ENCODE results near the gene PHETA1. TPM values are rescaled to one million over a fixed set of nuclear protein-coding genes. Genes with fewer than 3 reads are reported as not detected.
A peak's percentile ranks its signal among the peaks of the same experiment; 100 is the strongest.

The PHETA1 gene
- total and polyA plus RNA-seq, 2 experiments from 2014 or later = 13.8 to 28.6 TPM

- Histone ChIP-seq H3K27me3 (no peaks in the 10 kb centered on the region), H3K4me3 (no peak overlapping the region), H3K4me1 (ENCODE audit: low read depth) (peaks cover 28% of the 10 kb centered on the region), H3K27ac (no peak overlapping the region), H3K36me3 (no peaks in the 10 kb centered on the region), H3K9me3 (ENCODE audit: low read depth) (no peaks in the 10 kb centered on the region)
- TF ChIP-seq CTCF (IDR thresholded peaks at IDR 0.05; ENCODE audit: low read depth, low read length) = no peak
- peak in 1 of 2 donors; percentile 60 for DNase-seq (ENCODE audit: low read depth in 1 of 2, low spot score in 1 of 2)
Observed at GRCh38 chr12:111413442-111414086, 44.7 kb upstream of the PHETA1 start.

GRCh38 chr12:111412830-111413441 is 44.0 kb upstream of the PHETA1 start:
- Histone ChIP-seq H3K9me3 (ENCODE audit: low read depth) (no peaks in the 10 kb centered on the region), H3K4me3 (no peak overlapping the region), H3K4me1 (ENCODE audit: low read depth) (peaks cover 28% of the 10 kb centered on the region), H3K27me3 (no peaks in the 10 kb centered on the region), H3K27ac (peak overlapping the region; percentile 82), H3K36me3 (no peaks in the 10 kb centered on the region)
- DNase-seq (ENCODE audit: low read depth in 1 of 2, low spot score in 1 of 2) = no peak
- TF ChIP-seq CTCF (IDR thresholded peaks at IDR 0.05; ENCODE audit: low read depth, low read length) = no peak

- H3K4me3 ChIP-seq = no peak overlapping the region
- H3K4me1 ChIP-seq (ENCODE audit: low read depth) = peaks cover 28% of the 10 kb centered on the region
- H3K36me3 ChIP-seq = no peaks in the 10 kb centered on the region
- H3K9me3 ChIP-seq (ENCODE audit: low read depth) = no peaks in the 10 kb centered on the region
- no peak for TF ChIP-seq CTCF (IDR thresholded peaks at IDR 0.05; ENCODE audit: low read depth, low read length)
- no peaks in the 10 kb centered on the region for H3K27me3 ChIP-seq
- H3K27ac ChIP-seq = peak overlapping the region; percentile 82
- peak; percentile 44 to 57 for DNase-seq (ENCODE audit: low read depth in 1 of 2, low spot score in 1 of 2)
Observed at GRCh38 chr12:111412007-111412829, 43.3 kb upstream of the PHETA1 start.

- H3K4me1 ChIP-seq (ENCODE audit: low read depth) = peaks cover 28% of the 10 kb centered on the region
- H3K4me3 ChIP-seq = no peak overlapping the region
- no peaks in the 10 kb centered on the region for H3K27me3 ChIP-seq
- TF ChIP-seq CTCF (IDR thresholded peaks at IDR 0.05; ENCODE audit: low read depth, low read length) = no peak
- H3K9me3 ChIP-seq (ENCODE audit: low read depth) = no peaks in the 10 kb centered on the region
- no peak overlapping the region for H3K27ac ChIP-seq
- no peak for DNase-seq (ENCODE audit: low read depth in 1 of 2, low spot score in 1 of 2)
- H3K36me3 ChIP-seq = no peaks in the 10 kb centered on the region
Observed at GRCh38 chr12:111411185-111411764, 42.4 kb upstream of the PHETA1 start.

- Histone ChIP-seq H3K36me3 (no peaks in the 10 kb centered on the region), H3K27ac (no peak overlapping the region), H3K9me3 (ENCODE audit: low read depth) (no peaks in the 10 kb centered on the region), H3K27me3 (no peaks in the 10 kb centered on the region), H3K4me1 (ENCODE audit: low read depth) (peaks cover 28% of the 10 kb centered on the region), H3K4me3 (no peak overlapping the region)
- no peak for TF ChIP-seq CTCF (IDR thresholded peaks at IDR 0.05; ENCODE audit: low read depth, low read length)
- peak in 1 of 2 donors; percentile 52 for DNase-seq (ENCODE audit: low read depth in 1 of 2, low spot score in 1 of 2)
Observed at GRCh38 chr12:111410431-111411184, 41.7 kb upstream of the PHETA1 start.
